ENCODE measurements around the gene FGF5.
A peak's percentile ranks its signal among the peaks of the same experiment; 100 is the strongest.

FGF5 gene

GRCh38 chr4:80307774-80308465 is 41.5 kb downstream of the FGF5 start (continued):
- TF ChIP-seq TSHZ1 (tag by site-specific recombination; IDR thresholded peaks at IDR 0.05; ENCODE audit: borderline replicate concordance) (peak; percentile 83; the same call in 1 of the 2 replicates), PRDM1 (tag by site-specific recombination; IDR thresholded peaks at IDR 0.05) (0 out of 2 replicates have a peak, but pooled peaks have one; percentile 19), ZNF585B (tag by site-specific recombination; IDR thresholded peaks at IDR 0.05) (no peak), ZSCAN16 (tag by site-specific recombination; IDR thresholded peaks at IDR 0.05) (no peak), EGR2 (tag by site-specific recombination; IDR thresholded peaks at IDR 0.05; ENCODE audit: low read depth) (peak; percentile 61; the same call in 1 of the 2 replicates), ZNF24 (tag by site-specific recombination; IDR thresholded peaks at IDR 0.05) (0 out of 2 replicates have a peak, but pooled peaks have one; percentile 54), ZNF184 (tag by site-specific recombination; IDR thresholded peaks at IDR 0.05) (no peak; the same call in 1 of the 2 replicates), GLI4 (tag by site-specific recombination; IDR thresholded peaks at IDR 0.05) (no peak), MEIS1 (CRISPR knock-in tag; IDR thresholded peaks at IDR 0.05; ENCODE audit: borderline replicate concordance) (no peak), ZNF112 (tag by site-specific recombination; IDR thresholded peaks at IDR 0.05) (no peak), ZNF843 (tag by site-specific recombination; IDR thresholded peaks at IDR 0.05) (peak; percentile 92), ZIC2 (tag by site-specific recombination; IDR thresholded peaks at IDR 0.05) (no peak)
- TF ChIP-seq, protein P1, sequence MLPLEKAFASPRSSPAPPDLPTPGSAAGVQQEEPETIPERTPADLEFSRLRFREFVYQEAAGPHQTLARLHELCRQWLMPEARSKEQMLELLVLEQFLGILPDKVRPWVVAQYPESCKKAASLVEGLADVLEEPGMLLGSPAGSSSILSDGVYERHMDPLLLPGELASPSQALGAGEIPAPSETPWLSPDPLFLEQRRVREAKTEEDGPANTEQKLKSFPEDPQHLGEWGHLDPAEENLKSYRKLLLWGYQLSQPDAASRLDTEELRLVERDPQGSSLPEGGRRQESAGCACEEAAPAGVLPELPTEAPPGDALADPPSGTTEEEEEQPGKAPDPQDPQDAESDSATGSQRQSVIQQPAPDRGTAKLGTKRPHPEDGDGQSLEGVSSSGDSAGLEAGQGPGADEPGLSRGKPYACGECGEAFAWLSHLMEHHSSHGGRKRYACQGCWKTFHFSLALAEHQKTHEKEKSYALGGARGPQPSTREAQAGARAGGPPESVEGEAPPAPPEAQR (tag by site-specific recombination; IDR thresholded peaks at IDR 0.05) = no peak

DNA sequence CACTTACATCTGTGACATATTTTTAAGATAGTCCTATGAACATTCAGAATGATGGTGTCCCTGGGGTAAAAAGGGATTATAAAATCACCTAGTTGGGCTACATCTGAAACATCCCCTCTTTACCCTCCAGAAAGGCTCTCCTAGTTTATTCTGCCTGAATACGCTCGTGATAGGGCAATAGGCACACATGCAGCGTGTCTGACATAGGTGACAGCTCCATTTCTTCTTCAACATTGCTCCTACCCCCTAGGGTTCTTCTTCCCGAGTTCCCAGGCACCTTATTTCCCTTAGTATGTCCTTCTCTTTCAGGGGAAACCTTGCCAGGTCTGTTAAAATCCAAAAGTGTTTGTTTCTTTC is 42.0 kb downstream of the FGF5 start:
- ChIA-PET POLR2A (interaction anchor here (0.8 to 1.4 kb wide), 5 partner anchors 28 to 724 kb away, joined by 3 to 8 read pairs (median 3); partner anchors contain the start of genes CFAP299 and FGF5), CTCF (no interaction called here)
- Histone ChIP-seq H3K4me1 (ENCODE audit: control insufficient read depth, insufficient read depth, low read length) (peaks cover 6% of the 10 kb centered on the region), H3K27ac (ENCODE audit: extremely low read depth, low read depth, low read length) (peak overlapping the region; percentile 82), H3K36me3 (ENCODE audit: control insufficient read depth in 2 of 2, insufficient read depth in 1 of 2, low read length in 2 of 2) (no peaks in the 10 kb centered on the region), H3K4me3 (ENCODE audit: low read depth, low read length) (no peak overlapping the region), H3K9me3 (ENCODE audit: control insufficient read depth, insufficient read depth, low read depth, low read length) (no peaks in the 10 kb centered on the region)
- TF ChIP-seq ZNF623 (tag by site-specific recombination; IDR thresholded peaks at IDR 0.05) (no peak), ZBTB48 (tag by site-specific recombination; IDR thresholded peaks at IDR 0.05) (0 out of 2 replicates have a peak, but pooled peaks have one; percentile 8), ZNF2 (tag by site-specific recombination; IDR thresholded peaks at IDR 0.05) (no peak), ZNF133 (tag by site-specific recombination; IDR thresholded peaks at IDR 0.05) (no peak), ZNF768 (tag by site-specific recombination; IDR thresholded peaks at IDR 0.05) (no peak), ZNF843 (tag by site-specific recombination; IDR thresholded peaks at IDR 0.05) (no peak; the same call in 1 of the 2 replicates), ZBTB17 (tag by site-specific recombination; IDR thresholded peaks at IDR 0.05) (0 out of 2 replicates have a peak, but pooled peaks have one; percentile 3), ZNF629 (tag by site-specific recombination; IDR thresholded peaks at IDR 0.05) (no peak), ZNF184 (tag by site-specific recombination; IDR thresholded peaks at IDR 0.05) (no peak), ZNF677 (tag by site-specific recombination; IDR thresholded peaks at IDR 0.05) (no peak), KLF16 (tag by site-specific recombination; IDR thresholded peaks at IDR 0.05) (no peak), ZNF707 (tag by site-specific recombination; IDR thresholded peaks at IDR 0.05) (no peak), OSR2 (tag by site-specific recombination; IDR thresholded peaks at IDR 0.05) (no peak)
- TF ChIP-seq, protein P2, sequence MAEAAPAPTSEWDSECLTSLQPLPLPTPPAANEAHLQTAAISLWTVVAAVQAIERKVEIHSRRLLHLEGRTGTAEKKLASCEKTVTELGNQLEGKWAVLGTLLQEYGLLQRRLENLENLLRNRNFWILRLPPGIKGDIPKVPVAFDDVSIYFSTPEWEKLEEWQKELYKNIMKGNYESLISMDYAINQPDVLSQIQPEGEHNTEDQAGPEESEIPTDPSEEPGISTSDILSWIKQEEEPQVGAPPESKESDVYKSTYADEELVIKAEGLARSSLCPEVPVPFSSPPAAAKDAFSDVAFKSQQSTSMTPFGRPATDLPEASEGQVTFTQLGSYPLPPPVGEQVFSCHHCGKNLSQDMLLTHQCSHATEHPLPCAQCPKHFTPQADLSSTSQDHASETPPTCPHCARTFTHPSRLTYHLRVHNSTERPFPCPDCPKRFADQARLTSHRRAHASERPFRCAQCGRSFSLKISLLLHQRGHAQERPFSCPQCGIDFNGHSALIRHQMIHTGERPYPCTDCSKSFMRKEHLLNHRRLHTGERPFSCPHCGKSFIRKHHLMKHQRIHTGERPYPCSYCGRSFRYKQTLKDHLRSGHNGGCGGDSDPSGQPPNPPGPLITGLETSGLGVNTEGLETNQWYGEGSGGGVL (tag by site-specific recombination; IDR thresholded peaks at IDR 0.05) = peak; percentile 2; the same call in 1 of the 2 replicates
- TF ChIP-seq, protein P3, sequence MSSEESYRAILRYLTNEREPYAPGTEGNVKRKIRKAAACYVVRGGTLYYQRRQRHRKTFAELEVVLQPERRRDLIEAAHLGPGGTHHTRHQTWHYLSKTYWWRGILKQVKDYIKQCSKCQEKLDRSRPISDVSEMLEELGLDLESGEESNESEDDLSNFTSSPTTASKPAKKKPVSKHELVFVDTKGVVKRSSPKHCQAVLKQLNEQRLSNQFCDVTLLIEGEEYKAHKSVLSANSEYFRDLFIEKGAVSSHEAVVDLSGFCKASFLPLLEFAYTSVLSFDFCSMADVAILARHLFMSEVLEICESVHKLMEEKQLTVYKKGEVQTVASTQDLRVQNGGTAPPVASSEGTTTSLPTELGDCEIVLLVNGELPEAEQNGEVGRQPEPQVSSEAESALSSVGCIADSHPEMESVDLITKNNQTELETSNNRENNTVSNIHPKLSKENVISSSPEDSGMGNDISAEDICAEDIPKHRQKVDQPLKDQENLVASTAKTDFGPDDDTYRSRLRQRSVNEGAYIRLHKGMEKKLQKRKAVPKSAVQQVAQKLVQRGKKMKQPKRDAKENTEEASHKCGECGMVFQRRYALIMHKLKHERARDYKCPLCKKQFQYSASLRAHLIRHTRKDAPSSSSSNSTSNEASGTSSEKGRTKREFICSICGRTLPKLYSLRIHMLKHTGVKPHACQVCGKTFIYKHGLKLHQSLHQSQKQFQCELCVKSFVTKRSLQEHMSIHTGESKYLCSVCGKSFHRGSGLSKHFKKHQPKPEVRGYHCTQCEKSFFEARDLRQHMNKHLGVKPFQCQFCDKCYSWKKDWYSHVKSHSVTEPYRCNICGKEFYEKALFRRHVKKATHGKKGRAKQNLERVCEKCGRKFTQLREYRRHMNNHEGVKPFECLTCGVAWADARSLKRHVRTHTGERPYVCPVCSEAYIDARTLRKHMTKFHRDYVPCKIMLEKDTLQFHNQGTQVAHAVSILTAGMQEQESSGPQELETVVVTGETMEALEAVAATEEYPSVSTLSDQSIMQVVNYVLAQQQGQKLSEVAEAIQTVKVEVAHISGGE (tag by site-specific recombination; conservative IDR thresholded peaks at IDR 0.05; ENCODE audit: low read depth) = no peak
